SU-DHL-6 (cell line): ENCODE measurements around the gene PCDHGA7.
A peak's percentile ranks its signal among the peaks of the same experiment; 100 is the strongest.

Experiments used
- H2AFZ ChIP-seq: fragments of 200-600 bp; sonication (generic); 2 replicates; pipeline ENCODE4 v1.6.1; 2014; ENCODE audit warnings: low read depth, mild to moderate bottlenecking, moderate library complexity, mixed read lengths, antibody characterized with exemption, low read length; ENCODE audit not compliant: severe bottlenecking
- H3F3A ChIP-seq: fragments of 200-600 bp; shearing (Covaris generic); 2 replicates; pipeline ENCODE4 v1.6.0; 2016; ENCODE audit warnings: antibody characterized with exemption, mild to moderate bottlenecking; ENCODE audit not compliant: insufficient read depth
- H3K27ac ChIP-seq: fragments of 200-600 bp; sonication (generic); 2 replicates; pipeline ENCODE4 v1.5.1; 2016; ENCODE audit warnings: low read depth, mild to moderate bottlenecking, low read length, moderate library complexity, mixed read lengths
- H3K27me3 ChIP-seq: fragments of 200-600 bp; sonication (generic), shearing (Covaris generic); 2 replicates; pipeline ENCODE4 v1.6.0; 2014; ENCODE audit warnings: mild to moderate bottlenecking, low read length
- H3K36me3 ChIP-seq: fragments of 200-600 bp; sonication (generic); 2 replicates; pipeline ENCODE4 v1.6.1; 2014; ENCODE audit warnings: mild to moderate bottlenecking, low read length, mixed read lengths
- H3K4me2 ChIP-seq: fragments of 300-600, 200-600 bp; shearing (Covaris generic), sonication (generic); 2 replicates; pipeline ENCODE4 v1.6.0; 2014; ENCODE audit warnings: low read length, low read depth, mild to moderate bottlenecking; ENCODE audit not compliant: poor library complexity, severe bottlenecking
- H3K4me3 ChIP-seq: fragments of 200-600 bp; sonication (generic); 2 replicates; pipeline ENCODE4 v1.5.1; 2014; ENCODE audit warnings: antibody characterized with exemption, low read length, mild to moderate bottlenecking, mixed read lengths; ENCODE audit not compliant: insufficient read depth, poor library complexity, severe bottlenecking
- H3K79me2 ChIP-seq: fragments of 200-600 bp; sonication (generic); 2 replicates; pipeline ENCODE4 v1.6.1; 2014; ENCODE audit warnings: mild to moderate bottlenecking, low read length, moderate library complexity; ENCODE audit not compliant: insufficient read depth
- H3K9ac ChIP-seq: fragments of 200-600 bp; sonication (generic); 2 replicates; pipeline ENCODE4 v1.7.0; 2014; ENCODE audit warnings: mild to moderate bottlenecking, low read length
- H3K9me2 ChIP-seq: fragments of 200-600 bp; sonication (generic); replicated peaks from 2 replicates; pipeline ENCODE4 v1.6.1; 2014; ENCODE audit warnings: low read length; ENCODE audit not compliant: insufficient read depth
- H3K9me3 ChIP-seq: fragments of 200-600 bp; sonication (generic); 2 replicates; pipeline ENCODE4 v1.6.1; 2014; ENCODE audit warnings: low read length, mixed read lengths; ENCODE audit not compliant: insufficient read depth
- H4K20me1 ChIP-seq: fragments of 200-600 bp; sonication (generic); 2 replicates; pipeline ENCODE4 v1.6.1; 2014; ENCODE audit warnings: low read depth, mild to moderate bottlenecking, antibody characterized with exemption, low read length, moderate library complexity, mixed read lengths
- CTCF ChIP-seq: fragments of 200-600 bp; sonication (generic); IDR thresholded peaks from one replicate; pipeline ENCODE4 v1.5.1; 2017; ENCODE audit warnings: antibody characterized with exemption, mild to moderate bottlenecking, low read length, moderate library complexity; ENCODE audit not compliant: insufficient read depth, poor library complexity, severe bottlenecking
- EZH2phosphoT487 ChIP-seq: fragments of 200-600 bp; sonication (generic), shearing (Covaris generic); conservative IDR thresholded peaks from 2 replicates; pipeline ENCODE4 v1.6.1; 2018; ENCODE audit warnings: mild to moderate bottlenecking, antibody characterized with exemption, low read length, moderate library complexity, mixed read lengths

Gene PCDHGA7

GRCh38 chr5:141354900-141355469 lies 27.6 kb upstream of the PCDHGA7 start, which contains the start of gene PCDHGA4:
PCDHGA4 (plus strand) TSS chr5:141355021; CDS start chr5:141355108, 87 bp downstream.
- Histone ChIP-seq H3K4me2 (peak within 1 kb of the TSS; percentile 32), H3K27me3 (no peaks in the 10 kb centered on the region), H3K27ac (no peak within 1 kb of the TSS), H3F3A (0 out of 2 replicates have a peak, but pooled peaks cover 5% of the 10 kb centered on the region), H3K9ac (peak within 1 kb of the TSS; percentile 11; the same call in 1 of the 2 replicates), H3K36me3 (no peaks in the 10 kb centered on the region), H3K9me2 (no peaks in the 10 kb centered on the region), H3K4me3 (no peak within 1 kb of the TSS), H2AFZ (no peak within 1 kb of the TSS), H3K9me3 (no peaks in the 10 kb centered on the region), H4K20me1 (no peaks in the 10 kb centered on the region), H3K79me2 (no peaks in the 10 kb centered on the region)
- TF ChIP-seq EZH2phosphoT487 (no peak), CTCF (peak; percentile 56)

DNA sequence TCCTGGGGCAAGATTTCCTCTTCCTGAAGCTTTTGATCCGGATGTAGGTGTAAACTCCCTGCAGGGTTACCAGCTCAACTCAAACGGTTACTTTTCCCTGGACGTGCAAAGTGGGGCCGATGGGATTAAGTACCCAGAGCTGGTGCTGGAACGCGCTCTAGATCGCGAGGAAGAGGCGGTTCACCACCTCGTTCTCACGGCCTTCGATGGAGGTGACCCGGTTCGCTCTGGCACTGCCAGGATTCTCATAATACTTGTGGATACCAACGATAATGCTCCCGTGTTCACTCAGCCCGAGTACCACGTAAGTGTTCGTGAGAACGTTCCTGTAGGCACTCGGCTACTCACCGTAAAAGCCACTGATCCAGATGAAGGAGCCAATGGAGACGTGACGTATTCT lies 26.9 kb upstream of the PCDHGA7 start:
- no peak overlapping the region for H3K4me2 ChIP-seq
- TF ChIP-seq EZH2phosphoT487 (no peak), CTCF (no peak)
- H3K27me3 ChIP-seq: no peaks in the 10 kb centered on the region
- H3K36me3 ChIP-seq: no peaks in the 10 kb centered on the region; the same call in 1 of the 2 replicates
- no peak overlapping the region for H3K27ac ChIP-seq
- H2AFZ ChIP-seq: no peak overlapping the region
- 0 out of 2 replicates have a peak, but pooled peaks cover 5% of the 10 kb centered on the region for H3F3A ChIP-seq
- no peaks in the 10 kb centered on the region for H4K20me1 ChIP-seq
- no peaks in the 10 kb centered on the region for H3K79me2 ChIP-seq
- peaks cover 2% of the 10 kb centered on the region; the same call in 1 of the 2 replicates for H3K9me3 ChIP-seq
- H3K9ac ChIP-seq: no peak overlapping the region
- no peak overlapping the region for H3K4me3 ChIP-seq
- H3K9me2 ChIP-seq: no peaks in the 10 kb centered on the region

DNA sequence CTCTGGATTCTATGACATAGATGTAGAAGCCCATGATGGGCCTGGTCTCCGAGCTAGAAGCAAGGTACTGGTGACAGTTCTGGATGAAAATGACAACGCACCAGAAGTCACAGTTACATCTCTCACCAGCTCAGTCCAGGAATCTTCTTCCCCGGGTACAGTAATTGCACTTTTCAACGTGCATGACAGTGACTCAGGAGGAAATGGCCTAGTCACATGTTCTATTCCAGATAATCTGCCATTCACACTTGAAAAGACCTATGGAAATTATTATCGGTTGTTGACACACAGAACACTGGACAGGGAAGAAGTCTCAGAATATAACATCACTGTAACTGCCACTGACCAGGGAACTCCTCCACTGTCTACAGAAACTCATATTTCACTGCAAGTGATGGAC lies 26.4 kb upstream of the PCDHGA7 start:
- Histone ChIP-seq H3K9ac (no peak overlapping the region), H3K9me2 (no peaks in the 10 kb centered on the region), H3K4me3 (no peak overlapping the region), H3F3A (0 out of 2 replicates have a peak, but pooled peaks cover 5% of the 10 kb centered on the region), H3K36me3 (no peaks in the 10 kb centered on the region; the same call in 1 of the 2 replicates), H3K9me3 (peaks cover 7% of the 10 kb centered on the region; the same call in 1 of the 2 replicates), H2AFZ (no peak overlapping the region), H4K20me1 (no peaks in the 10 kb centered on the region), H3K4me2 (no peak overlapping the region), H3K27me3 (no peaks in the 10 kb centered on the region), H3K27ac (no peak overlapping the region), H3K79me2 (no peaks in the 10 kb centered on the region)
- TF ChIP-seq EZH2phosphoT487 (no peak), CTCF (no peak)
